Glomerular visceral epithelial cell (primary cell): ENCODE measurements around the gene NPW.

Experiments
- DNase-seq: peaks from one replicate; pipeline ENCODE4 v3.0.0-alpha.2; 2016; ENCODE audit errors: extremely low spot score

NPW gene

DNA sequence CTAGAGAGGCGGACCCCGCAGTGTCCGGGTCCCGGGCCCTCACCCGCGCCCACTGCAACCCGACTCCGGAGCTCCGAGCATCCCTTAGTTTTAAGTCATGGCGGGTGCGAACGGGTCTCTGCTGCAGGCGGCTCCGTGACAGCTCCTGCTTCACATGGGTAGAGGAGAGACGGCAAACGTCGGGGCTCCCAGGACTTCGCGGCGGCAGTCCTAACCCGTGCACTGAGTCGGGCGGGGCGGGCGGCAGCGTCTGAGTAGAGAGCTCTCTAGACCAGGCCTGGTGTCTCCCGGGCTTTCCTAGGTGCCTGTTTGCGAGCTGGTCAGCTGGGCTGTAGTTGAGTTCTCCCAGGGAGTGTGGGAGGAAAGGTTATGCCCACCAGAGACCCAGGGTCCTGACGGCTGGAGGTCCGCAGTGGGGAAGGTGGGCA is 28.5 kb downstream of the NPW start:
- DNase-seq = no peak

DNA sequence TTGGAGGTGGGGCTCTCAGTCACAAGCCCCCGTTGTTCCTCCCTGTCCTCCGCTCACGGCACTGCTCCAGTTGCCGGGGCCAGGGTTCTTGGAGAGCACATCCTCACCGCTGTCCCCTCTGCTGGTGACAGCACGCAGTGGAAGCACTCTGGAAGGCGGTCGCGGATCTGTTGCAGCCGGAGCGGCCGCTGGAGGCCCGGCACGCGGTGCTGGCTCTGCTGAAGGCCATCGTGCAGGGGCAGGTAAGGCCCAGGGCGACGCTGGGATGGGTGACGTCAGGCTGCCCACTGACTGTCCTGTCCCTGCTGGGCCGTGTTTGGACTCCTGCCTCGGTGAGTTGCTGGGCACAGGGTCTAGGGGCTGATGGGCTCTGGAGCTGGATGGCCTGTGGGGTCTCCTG is 33.6 kb downstream of the NPW start:
- no peak for DNase-seq

DNA sequence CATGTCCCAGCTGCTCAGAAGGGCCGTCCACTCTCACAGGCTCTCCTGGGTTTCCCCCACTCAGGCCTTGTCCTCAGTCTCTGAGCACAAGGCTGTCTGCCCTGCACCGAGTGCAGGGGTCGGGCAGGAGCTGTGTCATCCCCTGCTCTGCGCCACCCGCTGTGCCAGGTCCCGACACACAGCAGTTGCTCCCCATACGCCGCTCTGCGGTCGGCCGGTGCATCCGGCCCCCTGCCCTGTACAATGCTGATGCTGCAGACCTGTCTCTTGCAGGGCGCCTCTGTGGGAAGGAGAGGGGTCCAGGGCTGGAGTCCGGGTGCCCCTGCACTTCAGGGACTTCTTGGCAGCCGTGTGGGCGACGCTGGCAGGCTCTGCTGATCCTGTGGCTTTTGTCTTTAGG is 34.3 kb downstream of the NPW start:
- no peak for DNase-seq

DNA sequence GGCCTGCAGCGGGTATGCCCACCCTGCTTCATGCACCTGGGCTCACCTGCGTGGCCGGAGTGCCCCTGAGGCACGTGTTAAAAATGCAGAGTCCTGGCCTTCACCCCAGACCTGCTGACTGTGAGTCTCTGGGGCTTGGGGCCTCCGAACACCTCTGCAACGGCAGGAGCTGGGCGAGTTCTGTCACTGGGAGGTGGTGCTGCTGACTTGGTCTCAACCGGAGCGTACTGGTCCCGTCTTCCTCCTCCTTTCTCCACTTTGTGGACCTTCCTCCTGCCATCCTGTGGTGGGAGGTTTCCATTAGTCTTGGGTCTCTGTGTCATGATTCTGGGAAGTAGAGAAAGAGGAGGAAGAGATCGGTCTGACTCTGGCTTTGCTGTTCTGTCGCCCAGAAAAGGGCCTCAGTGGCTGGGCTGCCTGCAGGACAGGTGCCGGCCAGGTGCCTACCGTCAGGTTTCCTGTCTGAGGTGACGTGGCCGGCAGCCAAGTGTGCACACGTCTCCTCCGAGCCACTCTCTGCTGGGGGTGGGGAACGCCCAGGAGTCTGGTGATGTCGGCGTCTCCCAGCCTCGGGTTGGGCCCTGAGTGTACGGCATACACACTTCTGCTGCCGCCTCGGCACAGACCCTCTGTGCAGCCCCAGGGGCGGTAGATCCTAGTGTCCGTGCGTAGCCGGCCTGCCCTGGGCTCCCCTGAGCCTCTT is 35.1 kb downstream of the NPW start:
- DNase-seq = no peak

- DNase-seq = no peak
Measured at GRCh38 chr16:2056077-2056476, 36.5 kb downstream of the NPW start.

GRCh38 chr16:2056681-2057407 is 37.3 kb downstream of the NPW start:
- no peak for DNase-seq

- DNase-seq = no peak
Measured at GRCh38 chr16:2057438-2057837, 37.9 kb downstream of the NPW start.

DNA sequence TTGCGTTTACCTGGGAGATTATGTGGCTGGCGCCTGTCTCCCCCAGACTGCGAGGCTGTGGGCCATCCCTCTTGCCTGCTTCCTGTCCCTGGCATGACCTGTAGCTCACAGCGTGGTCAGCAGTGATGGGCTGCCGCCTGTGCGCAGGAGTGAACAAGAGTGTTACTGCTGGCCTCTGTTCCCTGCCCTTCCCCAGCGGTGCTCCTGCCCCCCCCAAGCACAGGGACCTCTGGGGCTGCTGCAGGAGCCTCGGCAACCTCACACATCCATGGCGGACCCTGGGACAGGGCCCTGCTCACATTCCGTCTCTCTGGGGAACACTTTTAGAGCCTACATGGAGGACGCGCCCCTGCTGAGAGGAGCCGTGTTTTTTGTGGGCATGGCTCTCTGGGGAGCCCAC is 38.8 kb downstream of the NPW start:
- DNase-seq = no peak

GRCh38 chr16:2058872-2059271 is 39.3 kb downstream of the NPW start:
- DNase-seq = no peak

DNA sequence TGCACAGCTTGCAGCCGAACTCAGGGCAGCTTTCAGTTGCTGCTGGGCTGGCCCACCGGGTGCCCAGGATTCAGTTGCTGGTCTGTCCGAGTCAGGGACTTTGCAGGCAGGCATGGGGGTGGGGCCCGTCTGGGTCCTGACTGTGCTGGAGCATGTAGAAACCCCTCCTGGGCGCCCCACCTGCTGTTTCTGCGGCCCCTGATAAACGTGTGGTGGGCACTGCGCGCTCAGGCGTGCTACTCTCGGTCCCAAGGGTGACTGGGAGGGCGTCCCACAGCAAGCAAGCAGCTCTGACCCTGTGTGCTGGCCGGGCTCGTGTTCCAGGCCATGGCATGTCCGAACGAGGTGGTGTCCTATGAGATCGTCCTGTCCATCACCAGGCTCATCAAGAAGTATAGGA is 40.8 kb downstream of the NPW start:
- no peak for DNase-seq

DNA sequence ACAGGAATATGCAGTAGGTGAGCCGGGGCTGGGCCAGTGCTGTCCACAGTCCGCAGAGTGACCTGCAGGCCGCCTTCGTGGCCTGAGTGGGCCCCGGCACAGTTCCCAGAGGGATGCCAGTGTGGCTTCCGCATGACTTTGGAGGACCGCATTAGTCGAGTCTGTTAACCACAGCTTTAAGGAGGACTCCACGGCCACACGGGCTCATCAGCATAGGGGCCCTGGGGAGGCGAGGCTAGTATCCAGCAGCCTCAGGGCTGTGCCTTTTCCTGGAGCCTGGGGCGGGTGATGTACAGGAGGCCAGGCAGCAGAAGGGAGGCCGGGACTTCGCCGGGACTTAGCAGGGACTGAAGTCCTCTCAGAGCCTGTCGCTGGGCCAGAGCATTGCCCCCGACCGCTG is 41.4 kb downstream of the NPW start:
- no peak for DNase-seq

DNA sequence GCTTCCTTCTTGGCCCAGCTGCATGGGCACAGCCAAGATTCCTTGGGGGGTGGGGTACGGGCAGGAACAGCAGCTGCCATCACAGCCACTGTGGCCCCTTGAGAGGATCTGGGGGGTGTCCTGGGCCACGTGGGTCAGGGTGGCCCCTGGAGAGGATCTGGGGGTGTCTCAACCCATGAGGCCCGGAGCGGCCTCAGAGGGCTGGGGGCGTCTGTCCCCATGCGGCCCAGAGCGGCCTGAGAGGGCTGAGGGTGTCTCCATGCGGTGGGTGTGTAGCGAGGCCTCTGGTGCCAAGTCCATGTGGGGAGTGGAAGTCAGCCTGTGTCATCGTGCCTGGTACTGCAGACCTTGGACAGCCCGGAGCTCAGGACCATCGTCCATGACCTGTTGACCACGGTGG is 41.9 kb downstream of the NPW start:
- no peak for DNase-seq

DNA sequence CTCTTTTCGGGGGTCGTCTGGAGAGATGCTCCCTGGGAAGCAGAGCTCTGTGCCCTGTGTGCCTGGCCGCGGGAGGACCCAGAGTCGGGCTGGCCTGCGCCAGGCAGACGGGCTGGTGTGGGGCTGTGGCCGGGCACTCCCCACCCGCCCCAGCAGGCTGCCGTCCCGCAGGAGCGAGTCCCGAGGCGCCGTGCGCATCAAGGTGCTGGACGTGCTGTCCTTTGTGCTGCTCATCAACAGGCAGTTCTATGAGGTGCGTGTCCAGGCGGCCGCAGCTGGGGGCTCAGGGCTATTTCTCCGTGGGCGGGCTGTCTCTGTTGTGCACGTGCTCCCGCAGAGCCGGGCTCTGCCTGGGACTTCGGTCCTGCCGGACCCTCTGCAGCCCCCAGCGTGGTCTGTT is 43.2 kb downstream of the NPW start:
- DNase-seq = no peak

DNA sequence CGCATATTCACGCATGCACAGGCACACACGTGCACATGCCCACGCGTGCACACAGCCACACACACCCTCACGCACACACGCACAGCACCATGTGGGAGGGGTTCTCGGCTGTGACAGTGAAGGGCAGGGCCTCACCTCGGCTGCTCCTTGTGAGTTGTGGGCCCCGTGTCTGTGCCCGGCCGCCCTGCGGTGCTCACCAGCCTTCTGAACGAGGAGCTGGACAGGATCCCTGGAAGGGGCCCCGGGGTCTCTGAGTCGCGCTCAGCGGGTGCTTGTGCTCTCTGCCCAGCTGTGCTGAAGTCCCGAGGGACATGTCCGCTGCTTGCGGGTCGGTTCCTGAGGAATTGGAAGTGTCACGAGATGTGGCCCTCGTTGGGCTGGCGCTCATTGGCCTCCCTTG is 44.3 kb downstream of the NPW start:
- DNase-seq = no peak

GRCh38 chr16:2064368-2064945 is 44.9 kb downstream of the NPW start:
- DNase-seq = no peak

DNA sequence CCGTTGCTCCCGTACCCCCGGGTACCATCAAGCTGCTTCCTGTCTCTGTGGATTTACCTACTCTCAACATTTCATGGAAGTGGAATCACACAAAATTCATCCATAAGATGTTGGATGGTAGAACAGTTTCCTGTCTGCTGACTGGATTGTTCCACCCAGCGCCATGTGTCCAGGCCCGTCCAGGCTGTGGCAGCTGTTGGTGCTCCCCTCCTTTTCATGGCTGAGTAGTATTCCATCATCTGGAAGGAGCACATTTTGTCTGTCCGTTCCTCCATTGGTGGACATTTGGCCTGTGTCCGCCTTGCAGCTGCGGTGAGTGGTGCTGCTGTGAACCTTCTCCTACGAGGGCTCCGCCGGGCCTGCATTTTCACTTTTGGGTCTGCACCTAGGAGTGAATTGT is 46.6 kb downstream of the NPW start:
- DNase-seq = no peak
